ENCODE measurements around the gene SMARCD2. TPM values are rescaled to one million over a fixed set of nuclear protein-coding genes. Genes with fewer than 3 reads are reported as not detected.
"Not testable (repeated sequence)": the region's sequence is repeated elsewhere in the genome, so short reads cannot be mapped to it uniquely, and the experiment has no call there.

SMARCD2 gene
- polyA plus RNA-seq, 1 experiment: 48.8 TPM

DNA sequence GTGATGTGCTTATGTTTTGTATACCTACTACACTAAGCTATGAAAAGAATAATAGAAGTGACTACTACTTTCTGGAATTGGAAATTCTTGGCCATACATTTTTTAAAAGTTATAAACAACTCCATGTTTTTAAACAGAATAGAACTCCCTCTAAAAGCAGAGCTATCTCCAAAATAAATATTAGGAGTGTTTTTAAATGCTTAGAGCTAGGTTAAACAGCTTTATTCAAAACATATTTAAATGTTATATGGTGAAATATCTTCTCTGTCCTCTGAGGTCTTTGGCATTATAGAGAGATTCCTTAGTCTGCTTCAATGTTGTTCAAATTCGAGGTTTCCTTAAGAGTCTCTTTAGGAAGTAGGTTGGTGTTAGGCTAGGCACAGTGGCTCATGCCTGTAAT is 38.2 kb downstream of the SMARCD2 start:
- DNase-seq (ENCODE audit: low read depth, low spot score): no peak
- ChIA-PET POLR2A (interaction anchor here (0.6 to 1.2 kb wide), 8 partner anchors 13 to 182 kb away, joined by 3 to 6 read pairs (median 4); partner anchors contain the start of genes CCDC47, DDX42 and MAP3K3), CTCF (interaction anchor here (0.9 to 1.5 kb wide), 4 partner anchors 19 to 61 kb away, joined by 3 to 4 read pairs (median 4); no protein-coding TSS in a partner anchor)
- H3K9me3 ChIP-seq (ENCODE audit: control insufficient read depth, insufficient read depth, low read length): no peaks in the 10 kb centered on the region
- H3K27me3 ChIP-seq (ENCODE audit: control insufficient read depth, insufficient read depth, low read length): no peaks in the 10 kb centered on the region
- H3K4me3 ChIP-seq (ENCODE audit: low read depth, low read length): no peak overlapping the region
- TF ChIP-seq, protein P1, sequence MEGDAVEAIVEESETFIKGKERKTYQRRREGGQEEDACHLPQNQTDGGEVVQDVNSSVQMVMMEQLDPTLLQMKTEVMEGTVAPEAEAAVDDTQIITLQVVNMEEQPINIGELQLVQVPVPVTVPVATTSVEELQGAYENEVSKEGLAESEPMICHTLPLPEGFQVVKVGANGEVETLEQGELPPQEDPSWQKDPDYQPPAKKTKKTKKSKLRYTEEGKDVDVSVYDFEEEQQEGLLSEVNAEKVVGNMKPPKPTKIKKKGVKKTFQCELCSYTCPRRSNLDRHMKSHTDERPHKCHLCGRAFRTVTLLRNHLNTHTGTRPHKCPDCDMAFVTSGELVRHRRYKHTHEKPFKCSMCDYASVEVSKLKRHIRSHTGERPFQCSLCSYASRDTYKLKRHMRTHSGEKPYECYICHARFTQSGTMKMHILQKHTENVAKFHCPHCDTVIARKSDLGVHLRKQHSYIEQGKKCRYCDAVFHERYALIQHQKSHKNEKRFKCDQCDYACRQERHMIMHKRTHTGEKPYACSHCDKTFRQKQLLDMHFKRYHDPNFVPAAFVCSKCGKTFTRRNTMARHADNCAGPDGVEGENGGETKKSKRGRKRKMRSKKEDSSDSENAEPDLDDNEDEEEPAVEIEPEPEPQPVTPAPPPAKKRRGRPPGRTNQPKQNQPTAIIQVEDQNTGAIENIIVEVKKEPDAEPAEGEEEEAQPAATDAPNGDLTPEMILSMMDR (IDR thresholded peaks at IDR 0.05; ENCODE audit: low read depth, low read length): no peak
- no peak overlapping the region for H3K27ac ChIP-seq (ENCODE audit: low read depth, low read length)

GRCh38 chr17:63800783-63801182 is 41.7 kb downstream of the SMARCD2 start:
- CTCF ChIA-PET: no interaction called here
- Histone ChIP-seq H3K27ac (ENCODE audit: low read depth, low read length) (no peak overlapping the region), H3K4me3 (ENCODE audit: low read depth, low read length) (no peak overlapping the region), H3K27me3 (ENCODE audit: control insufficient read depth, insufficient read depth, low read length) (no peaks in the 10 kb centered on the region), H3K9me3 (ENCODE audit: control insufficient read depth, insufficient read depth, low read length) (no peaks in the 10 kb centered on the region)
- DNase-seq (ENCODE audit: low read depth, low spot score): no peak
- POLR2A ChIA-PET: no interaction called here
- TF ChIP-seq, protein P1 (IDR thresholded peaks at IDR 0.05; ENCODE audit: low read depth, low read length): no peak

DNA sequence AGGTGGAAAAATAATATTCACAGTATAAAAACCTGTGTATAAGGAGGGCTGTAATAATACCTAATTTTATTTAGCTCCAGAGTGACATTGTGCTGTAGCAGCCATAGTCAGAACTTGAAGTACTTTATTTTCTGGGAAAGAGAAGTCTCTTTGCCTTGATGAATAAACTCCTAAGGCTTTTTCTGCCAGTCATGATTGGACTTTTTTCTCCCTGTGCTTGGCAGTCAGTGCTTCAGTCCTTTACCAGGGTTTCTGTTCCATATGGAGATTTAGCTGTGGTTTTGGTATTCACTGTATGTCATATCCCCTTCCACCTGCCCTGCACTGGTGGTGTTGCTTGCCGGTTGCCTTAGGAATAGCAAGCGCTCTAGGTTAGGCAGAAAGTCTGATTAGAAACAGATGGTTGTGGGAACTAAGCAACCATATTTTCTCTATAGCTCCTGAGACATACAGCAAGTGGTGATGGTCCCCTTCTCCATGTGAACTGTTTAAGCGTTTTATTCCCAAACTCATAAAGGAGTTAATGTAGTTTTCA is 43.8 kb downstream of the SMARCD2 start:
- no peak overlapping the region for H3K4me3 ChIP-seq (ENCODE audit: low read depth, low read length)
- ChIA-PET POLR2A (interaction anchor here (1.0 kb wide), 1 partner anchor 25 kb away, joined by 3 read pairs; the partner anchor contains the start of gene CCDC47), CTCF (interaction anchor here (0.6 kb wide), 2 partner anchors 16 to 86 kb away, joined by 4 to 6 read pairs; no protein-coding TSS in a partner anchor)
- no peaks in the 10 kb centered on the region for H3K9me3 ChIP-seq (ENCODE audit: control insufficient read depth, insufficient read depth, low read length)
- no peak overlapping the region for H3K27ac ChIP-seq (ENCODE audit: low read depth, low read length)
- H3K27me3 ChIP-seq (ENCODE audit: control insufficient read depth, insufficient read depth, low read length): no peaks in the 10 kb centered on the region
- no peak for DNase-seq (ENCODE audit: low read depth, low spot score)
- TF ChIP-seq, protein P1 (IDR thresholded peaks at IDR 0.05; ENCODE audit: low read depth, low read length): no peak

- H3K9me3 ChIP-seq (ENCODE audit: control insufficient read depth, insufficient read depth, low read length); CTCF ChIA-PET; H3K27ac ChIP-seq (ENCODE audit: low read depth, low read length); POLR2A ChIA-PET; H3K27me3 ChIP-seq (ENCODE audit: control insufficient read depth, insufficient read depth, low read length); H3K4me3 ChIP-seq (ENCODE audit: low read depth, low read length); DNase-seq (ENCODE audit: low read depth, low spot score): not testable (repeated sequence)
Observed at GRCh38 chr17:63796375-63796774, 46.1 kb downstream of the SMARCD2 start.

DNA sequence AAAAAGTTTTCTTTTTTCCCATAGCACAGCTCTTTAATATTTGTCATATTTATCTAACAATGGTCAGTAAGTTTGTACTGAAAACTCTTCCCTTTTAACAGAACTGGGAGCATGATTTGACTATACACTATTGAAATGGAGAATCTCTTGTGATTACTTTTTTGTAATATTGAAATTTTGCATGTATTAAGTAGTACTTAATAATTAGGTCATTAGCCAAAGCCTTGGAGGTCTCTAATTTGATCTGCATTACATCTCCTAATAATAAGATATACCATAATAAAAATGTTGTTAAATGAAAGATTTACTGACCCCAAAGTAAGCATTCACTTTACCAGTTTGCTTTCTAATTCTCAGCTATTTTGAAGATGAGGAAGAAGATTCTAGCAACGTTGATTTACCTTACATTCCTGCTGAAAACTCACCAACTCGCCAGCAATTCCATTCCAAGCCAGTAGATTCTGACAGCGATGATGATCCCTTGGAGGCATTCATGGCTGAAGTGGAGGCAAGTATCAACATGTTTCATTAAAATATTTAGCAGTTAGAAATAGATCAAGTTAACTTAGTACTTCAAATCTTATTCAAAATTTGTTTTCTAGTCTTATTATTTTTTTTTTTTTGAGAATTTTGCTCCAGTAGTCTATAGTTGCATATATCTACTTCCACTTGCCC is 50.3 kb downstream of the SMARCD2 start:
- ChIA-PET POLR2A (interaction anchor here (0.7 kb wide), 1 partner anchor 24 kb away, joined by 4 read pairs; no protein-coding TSS in a partner anchor), CTCF (no interaction called here)
- Histone ChIP-seq H3K27ac (ENCODE audit: low read depth, low read length) (no peak overlapping the region), H3K9me3 (ENCODE audit: control insufficient read depth, insufficient read depth, low read length) (no peaks in the 10 kb centered on the region), H3K27me3 (ENCODE audit: control insufficient read depth, insufficient read depth, low read length) (no peaks in the 10 kb centered on the region), H3K4me3 (ENCODE audit: low read depth, low read length) (no peak overlapping the region)
- TF ChIP-seq, protein P1 (IDR thresholded peaks at IDR 0.05; ENCODE audit: low read depth, low read length): no peak
- DNase-seq (ENCODE audit: low read depth, low spot score): no peak
